ENCODE data around the gene ADAM22.

ADAM22 gene

GRCh38 chr7:88072715-88073055 is 138.6 kb downstream of the ADAM22 start:
- no peaks in the 10 kb centered on the region for H3K36me3 ChIP-seq (ENCODE audit: control insufficient read depth in 2 of 2, insufficient read depth in 1 of 2, low read length in 2 of 2)
- ChIA-PET CTCF (interaction anchor here (1.1 kb wide), 1 partner anchor 186 kb away, joined by 4 read pairs; no protein-coding TSS in a partner anchor), POLR2A (no interaction called here)
- TF ChIP-seq ZNF777 (tag by site-specific recombination; IDR thresholded peaks at IDR 0.05; ENCODE audit: borderline replicate concordance) (no peak), ZNF433 (tag by site-specific recombination; IDR thresholded peaks at IDR 0.05; ENCODE audit: low read depth) (no peak), IKZF3 (tag by site-specific recombination; IDR thresholded peaks at IDR 0.05) (no peak), ZBTB21 (tag by site-specific recombination; IDR thresholded peaks at IDR 0.05) (no peak), AEBP2 (tag by site-specific recombination; IDR thresholded peaks at IDR 0.05; ENCODE audit: borderline replicate concordance) (no peak)
- TF ChIP-seq, protein P1, sequence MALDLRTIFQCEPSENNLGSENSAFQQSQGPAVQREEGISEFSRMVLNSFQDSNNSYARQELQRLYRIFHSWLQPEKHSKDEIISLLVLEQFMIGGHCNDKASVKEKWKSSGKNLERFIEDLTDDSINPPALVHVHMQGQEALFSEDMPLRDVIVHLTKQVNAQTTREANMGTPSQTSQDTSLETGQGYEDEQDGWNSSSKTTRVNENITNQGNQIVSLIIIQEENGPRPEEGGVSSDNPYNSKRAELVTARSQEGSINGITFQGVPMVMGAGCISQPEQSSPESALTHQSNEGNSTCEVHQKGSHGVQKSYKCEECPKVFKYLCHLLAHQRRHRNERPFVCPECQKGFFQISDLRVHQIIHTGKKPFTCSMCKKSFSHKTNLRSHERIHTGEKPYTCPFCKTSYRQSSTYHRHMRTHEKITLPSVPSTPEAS (tag by site-specific recombination; IDR thresholded peaks at IDR 0.05): no peak
- H3K4me3 ChIP-seq (ENCODE audit: low read depth, low read length): no peak overlapping the region
- no peaks in the 10 kb centered on the region for H3K9me3 ChIP-seq (ENCODE audit: control insufficient read depth, insufficient read depth, low read depth, low read length)
- peaks cover 15% of the 10 kb centered on the region; the same call in 1 of the 2 replicates for H3K4me1 ChIP-seq (ENCODE audit: control insufficient read depth, insufficient read depth, low read length)
- no peak overlapping the region for H3K27ac ChIP-seq (ENCODE audit: extremely low read depth, low read depth, low read length)

- Histone ChIP-seq H3K27ac (ENCODE audit: extremely low read depth, low read depth, low read length) (no peak overlapping the region), H3K9me3 (ENCODE audit: control insufficient read depth, insufficient read depth, low read depth, low read length) (no peaks in the 10 kb centered on the region), H3K4me1 (ENCODE audit: control insufficient read depth, insufficient read depth, low read length) (peaks cover 15% of the 10 kb centered on the region; the same call in 1 of the 2 replicates), H3K4me3 (ENCODE audit: low read depth, low read length) (no peak overlapping the region), H3K36me3 (ENCODE audit: control insufficient read depth in 2 of 2, insufficient read depth in 1 of 2, low read length in 2 of 2) (no peaks in the 10 kb centered on the region)
- ChIA-PET POLR2A (no interaction called here), CTCF (no interaction called here)
- TF ChIP-seq ZNF747 (tag by site-specific recombination; IDR thresholded peaks at IDR 0.05): no peak
- TF ChIP-seq ZNF510 (tag by site-specific recombination; IDR thresholded peaks at IDR 0.05; ENCODE audit: insufficient replicate concordance): no peak
- TF ChIP-seq ZNF473 (tag by site-specific recombination; IDR thresholded peaks at IDR 0.05): no peak
- TF ChIP-seq KLF8 (tag by site-specific recombination; IDR thresholded peaks at IDR 0.05): no peak
- no peak for TF ChIP-seq ZNF768 (tag by site-specific recombination; IDR thresholded peaks at IDR 0.05)
- no peak for TF ChIP-seq ZNF211 (tag by site-specific recombination; IDR thresholded peaks at IDR 0.05; ENCODE audit: low read depth)
- no peak for TF ChIP-seq ZNF335 (tag by site-specific recombination; conservative IDR thresholded peaks at IDR 0.05)
- TF ChIP-seq ZSCAN30 (tag by site-specific recombination; IDR thresholded peaks at IDR 0.05): no peak
- TF ChIP-seq ZNF596 (tag by site-specific recombination; IDR thresholded peaks at IDR 0.05): no peak
- TF ChIP-seq ZNF398 (tag by site-specific recombination; IDR thresholded peaks at IDR 0.05): no peak
- no peak for TF ChIP-seq ZNF324 (tag by site-specific recombination; IDR thresholded peaks at IDR 0.05)
- TF ChIP-seq KLF10 (tag by site-specific recombination; IDR thresholded peaks at IDR 0.05): no peak
- no peak for TF ChIP-seq ZNF2 (tag by site-specific recombination; IDR thresholded peaks at IDR 0.05)
- no peak for TF ChIP-seq YY2 (tag by site-specific recombination; IDR thresholded peaks at IDR 0.05)
- no peak for TF ChIP-seq KLF7 (tag by site-specific recombination; IDR thresholded peaks at IDR 0.05; ENCODE audit: borderline replicate concordance)
- TF ChIP-seq, protein P2, sequence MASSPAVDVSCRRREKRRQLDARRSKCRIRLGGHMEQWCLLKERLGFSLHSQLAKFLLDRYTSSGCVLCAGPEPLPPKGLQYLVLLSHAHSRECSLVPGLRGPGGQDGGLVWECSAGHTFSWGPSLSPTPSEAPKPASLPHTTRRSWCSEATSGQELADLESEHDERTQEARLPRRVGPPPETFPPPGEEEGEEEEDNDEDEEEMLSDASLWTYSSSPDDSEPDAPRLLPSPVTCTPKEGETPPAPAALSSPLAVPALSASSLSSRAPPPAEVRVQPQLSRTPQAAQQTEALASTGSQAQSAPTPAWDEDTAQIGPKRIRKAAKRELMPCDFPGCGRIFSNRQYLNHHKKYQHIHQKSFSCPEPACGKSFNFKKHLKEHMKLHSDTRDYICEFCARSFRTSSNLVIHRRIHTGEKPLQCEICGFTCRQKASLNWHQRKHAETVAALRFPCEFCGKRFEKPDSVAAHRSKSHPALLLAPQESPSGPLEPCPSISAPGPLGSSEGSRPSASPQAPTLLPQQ (tag by site-specific recombination; IDR thresholded peaks at IDR 0.05): no peak
- no peak for TF ChIP-seq ZNF544 (tag by site-specific recombination; IDR thresholded peaks at IDR 0.05)
- no peak for TF ChIP-seq ZFP3 (tag by site-specific recombination; IDR thresholded peaks at IDR 0.05; ENCODE audit: low read depth)
- TF ChIP-seq, protein P3, sequence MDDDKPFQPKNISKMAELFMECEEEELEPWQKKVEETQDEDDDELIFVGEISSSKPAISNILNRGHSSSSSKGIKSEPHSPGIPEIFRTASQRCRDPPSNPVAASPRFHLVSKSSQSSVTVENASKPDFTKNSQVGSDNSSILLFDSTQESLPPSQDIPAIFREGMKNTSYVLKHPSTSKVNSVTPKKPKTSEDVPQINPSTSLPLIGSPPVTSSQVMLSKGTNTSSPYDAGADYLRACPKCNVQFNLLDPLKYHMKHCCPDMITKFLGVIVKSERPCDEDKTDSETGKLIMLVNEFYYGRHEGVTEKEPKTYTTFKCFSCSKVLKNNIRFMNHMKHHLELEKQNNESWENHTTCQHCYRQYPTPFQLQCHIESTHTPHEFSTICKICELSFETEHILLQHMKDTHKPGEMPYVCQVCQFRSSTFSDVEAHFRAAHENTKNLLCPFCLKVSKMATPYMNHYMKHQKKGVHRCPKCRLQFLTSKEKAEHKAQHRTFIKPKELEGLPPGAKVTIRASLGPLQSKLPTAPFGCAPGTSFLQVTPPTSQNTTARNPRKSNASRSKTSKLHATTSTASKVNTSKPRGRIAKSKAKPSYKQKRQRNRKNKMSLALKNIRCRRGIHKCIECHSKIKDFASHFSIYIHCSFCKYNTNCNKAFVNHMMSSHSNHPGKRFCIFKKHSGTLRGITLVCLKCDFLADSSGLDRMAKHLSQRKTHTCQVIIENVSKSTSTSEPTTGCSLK (tag by site-specific recombination; IDR thresholded peaks at IDR 0.05): no peak
- TF ChIP-seq ZNF792 (tag by site-specific recombination; IDR thresholded peaks at IDR 0.05): no peak
Measured at GRCh38 chr7:88073626-88074025, 139.6 kb downstream of the ADAM22 start.

Measured in HEK293 (cell line).